ENCODE measurements around the gene ZC3H10. TPM values are rescaled to one million over a fixed set of nuclear protein-coding genes. Genes with fewer than 3 reads are reported as not detected.
"Not testable (repeated sequence)": the region's sequence is repeated elsewhere in the genome, so short reads cannot be mapped to it uniquely, and the experiment has no call there.

The ZC3H10 gene
- total and polyA plus RNA-seq, 2 of the 13 experiments (the other 11 are each of a cell fraction or from before 2014, with no cell fraction given) = 0.70 to 2.3 TPM

GRCh38 chr12:56077966-56078365 is 40.1 kb upstream of the ZC3H10 start:
- H3K36me3 ChIP-seq (replicated peaks in 1 of 2; ENCODE audit: control insufficient read depth in 1 of 2, insufficient read depth in 2 of 2, low read length in 2 of 2); H3K9ac ChIP-seq (ENCODE audit: insufficient read depth, low read depth, low read length); H3K27ac ChIP-seq (ENCODE audit: extremely low read length, insufficient read depth, low read length); H2AFZ ChIP-seq (ENCODE audit: low read length); H3K27me3 ChIP-seq (ENCODE audit: control insufficient read depth in 1 of 2, insufficient read depth in 2 of 2, low read length in 2 of 2); DNase-seq (ENCODE audit: low spot score); H4K20me1 ChIP-seq (ENCODE audit: insufficient read depth, low read length); H3K4me2 ChIP-seq (ENCODE audit: low read depth, low read length); BruUV-seq (replicated peaks); in situ Hi-C loops (cut with HindIII; ENCODE audit: extremely low pct_ligation_motif_present, low pct_unique_long_range_greater_than_20kb); H3K4me3 ChIP-seq (replicated peaks in 1 of 3; ENCODE audit: insufficient read depth in 1 of 3, low read depth in 2 of 3, low read length in 3 of 3); FAIRE-seq; ATAC-seq; H3K9me3 ChIP-seq (ENCODE audit: low read length); TF ChIP-seq SOX6 (IDR thresholded peaks at IDR 0.05): not testable (repeated sequence)
- TF ChIP-seq CEBPG (CRISPR knock-in tag; IDR thresholded peaks at IDR 0.05) = peak; percentile 50
- TF ChIP-seq SOX6 (CRISPR knock-in tag; IDR thresholded peaks at IDR 0.05) = peak; percentile 37
- WGBS (ENCODE audit: low lambda C conversion rate) = 33% methylated on average over 9 of the region's 9 CpGs
- H3K4me1 ChIP-seq (ENCODE audit: insufficient read depth, low read length) = peaks cover 49% of the 10 kb centered on the region
- peaks cover 20% of the 10 kb centered on the region for H3K79me2 ChIP-seq (ENCODE audit: insufficient read depth, low read length)
- ChIA-PET POLR2A (interaction anchor here (1.6 to 10.2 kb wide), 2 partner anchors 25 to 71 kb away, joined by 5 to 279 read pairs; partner anchors contain the start of gene PA2G4), CTCF (ENCODE audit: low intra/inter-chr PET ratio, low total read pairs) (interaction anchor here (1.4 kb wide), 1 partner anchor 38 kb away, joined by 4 read pairs; the partner anchor contains the start of gene RPL41)
- intact Hi-C loops (cut with micrococcal nuclease; ENCODE audit: unreplicated experiment) = loop anchor here (2.0 kb wide), 1 partner anchor 31 kb away; no protein-coding TSS in a partner anchor

- POLR2A ChIA-PET = interaction anchor here (0.9 to 10.2 kb wide), 10 partner anchors 8 to 238 kb away, joined by 3 to 279 read pairs (median 5); partner anchors contain the start of genes CNPY2, ESYT1, PA2G4 and RPL41
- no peak for TF ChIP-seq ZNF784 (CRISPR knock-in tag; IDR thresholded peaks at IDR 0.05; ENCODE audit: borderline replicate concordance)
- TF ChIP-seq ZNF563 (CRISPR knock-in tag; IDR thresholded peaks at IDR 0.05) = no peak
- TF ChIP-seq CBFB (CRISPR knock-in tag; IDR thresholded peaks at IDR 0.05) = no peak
- TF ChIP-seq NFKB2 (CRISPR knock-in tag; IDR thresholded peaks at IDR 0.05; ENCODE audit: borderline replicate concordance) = no peak
- TF ChIP-seq, protein P1, sequence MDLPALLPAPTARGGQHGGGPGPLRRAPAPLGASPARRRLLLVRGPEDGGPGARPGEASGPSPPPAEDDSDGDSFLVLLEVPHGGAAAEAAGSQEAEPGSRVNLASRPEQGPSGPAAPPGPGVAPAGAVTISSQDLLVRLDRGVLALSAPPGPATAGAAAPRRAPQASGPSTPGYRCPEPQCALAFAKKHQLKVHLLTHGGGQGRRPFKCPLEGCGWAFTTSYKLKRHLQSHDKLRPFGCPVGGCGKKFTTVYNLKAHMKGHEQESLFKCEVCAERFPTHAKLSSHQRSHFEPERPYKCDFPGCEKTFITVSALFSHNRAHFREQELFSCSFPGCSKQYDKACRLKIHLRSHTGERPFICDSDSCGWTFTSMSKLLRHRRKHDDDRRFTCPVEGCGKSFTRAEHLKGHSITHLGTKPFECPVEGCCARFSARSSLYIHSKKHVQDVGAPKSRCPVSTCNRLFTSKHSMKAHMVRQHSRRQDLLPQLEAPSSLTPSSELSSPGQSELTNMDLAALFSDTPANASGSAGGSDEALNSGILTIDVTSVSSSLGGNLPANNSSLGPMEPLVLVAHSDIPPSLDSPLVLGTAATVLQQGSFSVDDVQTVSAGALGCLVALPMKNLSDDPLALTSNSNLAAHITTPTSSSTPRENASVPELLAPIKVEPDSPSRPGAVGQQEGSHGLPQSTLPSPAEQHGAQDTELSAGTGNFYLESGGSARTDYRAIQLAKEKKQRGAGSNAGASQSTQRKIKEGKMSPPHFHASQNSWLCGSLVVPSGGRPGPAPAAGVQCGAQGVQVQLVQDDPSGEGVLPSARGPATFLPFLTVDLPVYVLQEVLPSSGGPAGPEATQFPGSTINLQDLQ (CRISPR knock-in tag; IDR thresholded peaks at IDR 0.05) = no peak
- no peak for TF ChIP-seq CREB1 (IDR thresholded peaks at IDR 0.05)
- 0 out of 2 replicates have a peak, but pooled peaks have one; percentile 25 for TF ChIP-seq CREB1 (CRISPR knock-in tag; IDR thresholded peaks at IDR 0.05)
- no peak for TF ChIP-seq NR2C2 (CRISPR knock-in tag; IDR thresholded peaks at IDR 0.05; ENCODE audit: borderline replicate concordance)
- TF ChIP-seq TRIM22 (IDR thresholded peaks at IDR 0.05) = no peak
- TF ChIP-seq ZNF781 (CRISPR knock-in tag; IDR thresholded peaks at IDR 0.05; ENCODE audit: borderline replicate concordance, not compliant biosample characterization) = no peak
- TF ChIP-seq KAT2B (IDR thresholded peaks at IDR 0.05; ENCODE audit: borderline replicate concordance, low read depth, low read length) = no peak
Observed at GRCh38 chr12:56078427-56078826, 39.6 kb upstream of the ZC3H10 start.

More at GRCh38 chr12:56078427-56078826, 39.6 kb upstream of the ZC3H10 start:
- no TSS peak for BruUV-seq (replicated peaks)
- H3K4me3 ChIP-seq (replicated peaks in 1 of 3; ENCODE audit: insufficient read depth in 1 of 3, low read depth in 2 of 3, low read length in 3 of 3) = peak overlapping the region; percentile 89 to 96 (median 91); a peak in 4 of 6 replicates
- H3K27ac ChIP-seq (ENCODE audit: extremely low read length, insufficient read depth, low read length) = peak overlapping the region; percentile 99
- FAIRE-seq (no peak), ATAC-seq (no peak), DNase-seq (ENCODE audit: low spot score) (no peak)
- H2AFZ ChIP-seq (ENCODE audit: low read length) = no peak overlapping the region
- in situ Hi-C loops (cut with HindIII; ENCODE audit: extremely low pct_ligation_motif_present, low pct_unique_long_range_greater_than_20kb) = no loop called here
- peak overlapping the region; percentile 98 for H3K4me2 ChIP-seq (ENCODE audit: low read depth, low read length)
- H3K36me3 ChIP-seq (replicated peaks in 1 of 2; ENCODE audit: control insufficient read depth in 1 of 2, insufficient read depth in 2 of 2, low read length in 2 of 2) = peaks cover under 1 to 6% of the 10 kb centered on the region in 2 experiments; a peak in 4 of 5 replicates
- intact Hi-C loops (cut with micrococcal nuclease; ENCODE audit: unreplicated experiment) = loop anchor here (2.0 kb wide), 1 partner anchor 32 kb away; no protein-coding TSS in a partner anchor
- H3K9ac ChIP-seq (ENCODE audit: insufficient read depth, low read depth, low read length) = peak overlapping the region; percentile 96
- peaks cover 24% of the 10 kb centered on the region for H3K79me2 ChIP-seq (ENCODE audit: insufficient read depth, low read length)
- H4K20me1 ChIP-seq (ENCODE audit: insufficient read depth, low read length) = no peaks in the 10 kb centered on the region
- H3K4me1 ChIP-seq (ENCODE audit: insufficient read depth, low read length) = peaks cover 49% of the 10 kb centered on the region
- no peaks in the 10 kb centered on the region; a peak in 1 of 5 replicates for H3K27me3 ChIP-seq (ENCODE audit: control insufficient read depth in 1 of 2, insufficient read depth in 2 of 2, low read length in 2 of 2)
- WGBS (ENCODE audit: low lambda C conversion rate) = 96% methylated on average over 1 of the region's 1 CpG
- CTCF ChIA-PET (ENCODE audit: low intra/inter-chr PET ratio, low total read pairs) = interaction anchor here (1.4 to 1.5 kb wide), 2 partner anchors 31 to 38 kb away, joined by 4 to 10 read pairs; partner anchors contain the start of gene RPL41
- H3K9me3 ChIP-seq (ENCODE audit: low read length) = no peaks in the 10 kb centered on the region

All from HepG2 (cell line).